ENCODE results near the gene KRTAP4-12.
"Not testable (repeated sequence)": the region's sequence is repeated elsewhere in the genome, so short reads cannot be mapped to it uniquely, and the experiment has no call there.

DNA sequence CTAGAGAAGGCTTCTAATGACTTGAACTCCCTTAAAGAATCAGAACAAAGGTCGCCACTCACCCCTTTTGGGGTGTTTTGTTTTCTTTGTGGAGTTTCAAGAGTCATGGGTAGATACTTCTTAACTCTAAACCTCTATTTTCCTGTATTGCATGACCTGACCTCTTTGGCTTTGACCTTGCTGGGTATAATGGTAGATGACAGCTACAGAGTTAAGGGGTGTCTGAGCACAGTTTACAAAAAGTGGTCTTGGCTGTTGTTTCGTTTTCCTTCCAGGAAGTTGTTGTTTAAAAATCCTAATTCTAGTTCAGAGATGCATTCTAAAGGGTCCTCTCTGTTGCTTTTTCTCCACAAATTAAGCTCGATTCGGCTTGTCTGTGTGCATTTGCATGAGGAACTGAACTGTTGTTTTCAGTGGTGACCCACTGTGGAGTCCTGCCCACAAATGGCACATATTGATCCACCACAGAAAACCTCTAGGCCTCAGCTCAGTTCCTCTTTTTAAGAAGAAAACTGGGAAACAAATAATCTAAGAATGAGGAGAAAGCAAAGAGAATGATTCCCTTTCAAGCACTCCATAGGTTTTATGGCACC is 35.1 kb downstream of the KRTAP4-12 start:
- TF ChIP-seq, protein P1, sequence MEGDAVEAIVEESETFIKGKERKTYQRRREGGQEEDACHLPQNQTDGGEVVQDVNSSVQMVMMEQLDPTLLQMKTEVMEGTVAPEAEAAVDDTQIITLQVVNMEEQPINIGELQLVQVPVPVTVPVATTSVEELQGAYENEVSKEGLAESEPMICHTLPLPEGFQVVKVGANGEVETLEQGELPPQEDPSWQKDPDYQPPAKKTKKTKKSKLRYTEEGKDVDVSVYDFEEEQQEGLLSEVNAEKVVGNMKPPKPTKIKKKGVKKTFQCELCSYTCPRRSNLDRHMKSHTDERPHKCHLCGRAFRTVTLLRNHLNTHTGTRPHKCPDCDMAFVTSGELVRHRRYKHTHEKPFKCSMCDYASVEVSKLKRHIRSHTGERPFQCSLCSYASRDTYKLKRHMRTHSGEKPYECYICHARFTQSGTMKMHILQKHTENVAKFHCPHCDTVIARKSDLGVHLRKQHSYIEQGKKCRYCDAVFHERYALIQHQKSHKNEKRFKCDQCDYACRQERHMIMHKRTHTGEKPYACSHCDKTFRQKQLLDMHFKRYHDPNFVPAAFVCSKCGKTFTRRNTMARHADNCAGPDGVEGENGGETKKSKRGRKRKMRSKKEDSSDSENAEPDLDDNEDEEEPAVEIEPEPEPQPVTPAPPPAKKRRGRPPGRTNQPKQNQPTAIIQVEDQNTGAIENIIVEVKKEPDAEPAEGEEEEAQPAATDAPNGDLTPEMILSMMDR (IDR thresholded peaks at IDR 0.05), result not testable (repeated sequence)
- TF ChIP-seq POLR2AphosphoS5 (IDR thresholded peaks at IDR 0.05), result not testable (repeated sequence)
